HCT116 (cell line): ENCODE data around the gene EPHB2. TPM values are rescaled to one million over a fixed set of nuclear protein-coding genes. Genes with fewer than 3 reads are reported as not detected.

Source experiments
- ATAC-seq: fragments of 200-7000 bp; cut with Tn5 transposase; 2 replicates; pipeline ENCODE4 v1.9.1; 2020; ENCODE audit warnings: mild to moderate bottlenecking, moderate library complexity
- BruUV-seq: library from RNA; stranded (reverse); fragments of 400-500 nt; replicated peaks from 2 replicates; lab custom pipeline; 2021; lab: Mats Ljungman, UMichigan
- CTCF ChIA-PET: fragments of 300-600 bp; sonication (Branson Sonifier 250); formaldehyde crosslinking; loops from one replicate; lab custom pipeline; 2021; ENCODE audit warnings: antibody characterized with exemption; lab: Charles Lee
- POLR2A ChIA-PET: fragments of 300-600, 350-600 bp; sonication (Branson Sonifier 250); formaldehyde crosslinking; loops from one replicate; lab custom pipeline; 2021; ENCODE audit warnings: antibody characterized with exemption; lab: Charles Lee
- RAD21 ChIA-PET, 2 experiments: fragments of 300-600 bp; sonication (Branson Sonifier 250); formaldehyde crosslinking; loops; one replicate each; lab custom pipeline; 2023; ENCODE audit warnings: low total read pairs in 2 of 2; ENCODE audit not compliant: uncharacterized antibody in 2 of 2, unreplicated experiment in 2 of 2, low non-redundant PET in 1 of 2; lab: Charles Lee
- DNase-seq: peaks from one replicate; pipeline ENCODE4 v3.0.0-alpha.2; 2010; ENCODE audit warnings: low read depth, low spot score
- H2AFZ ChIP-seq: fragments of 200-600 bp; shearing (Covaris generic), sonication (generic); 2 replicates; pipeline ENCODE4 v1.6.1; 2017; ENCODE audit warnings: low read depth, mixed run types, mixed read lengths, antibody characterized with exemption, low read length; ENCODE audit not compliant: poor library complexity, severe bottlenecking
- H3K27ac ChIP-seq: 2 replicates; pipeline ENCODE4 v1.5.1; 2012; ENCODE audit warnings: low read depth, low read length
- H3K27me3 ChIP-seq: fragments of 200-600 bp; sonication (generic); 2 replicates; pipeline ENCODE4 v1.6.1; 2016; ENCODE audit warnings: mixed run types, low read length, mixed read lengths; ENCODE audit not compliant: insufficient read depth
- H3K36me3 ChIP-seq, 2 experiments: fragments of 200-500 bp in 1 of 2; fragments of 200-600 bp in 1 of 2; sonication (Bioruptor generic) in 1 of 2; sonication (generic) in 1 of 2; 2 replicates each; pipeline versions ENCODE4 v1.5.1 to v1.6.1; 2014 to 2016; ENCODE audit warnings: low read length in 2 of 2, inconsistent platforms in 1 of 2, mixed read lengths in 1 of 2, mixed run types in 1 of 2; ENCODE audit not compliant: insufficient read depth in 2 of 2, control insufficient read depth in 1 of 2
- H3K4me1 ChIP-seq, 2 experiments: fragments of 200-600 bp in 1 of 2; sonication (generic) in 1 of 2; 2 replicates each; pipeline versions ENCODE4 v1.5.1 to v1.6.1; 2012 to 2017; ENCODE audit warnings: low read length in 2 of 2, inconsistent platforms in 1 of 2, mild to moderate bottlenecking in 1 of 2, mixed read lengths in 1 of 2, mixed run types in 1 of 2, moderate library complexity in 1 of 2; ENCODE audit not compliant: insufficient read depth in 2 of 2, control insufficient read depth in 1 of 2
- H3K4me2 ChIP-seq: fragments of 200-600 bp; sonication (generic); 2 replicates; pipeline ENCODE4 v1.6.1; 2017; ENCODE audit warnings: mixed run types, low read length, mixed read lengths
- H3K4me3 ChIP-seq, 2 experiments: fragments of 200-600 bp in 1 of 2; sonication (generic) in 1 of 2; replicated peaks in 1 of 2; 2 replicates each; pipeline ENCODE4 v1.5.1; 2011 to 2016; ENCODE audit warnings: low read length in 2 of 2, control low read depth in 1 of 2, low read depth in 1 of 2, mild to moderate bottlenecking in 1 of 2, mixed read lengths in 1 of 2, mixed run types in 1 of 2
- H3K79me2 ChIP-seq: fragments of 200-600 bp; sonication (generic); 2 replicates; pipeline ENCODE4 v1.6.1; 2017; ENCODE audit warnings: mild to moderate bottlenecking, mixed run types, low read length, moderate library complexity, mixed read lengths; ENCODE audit not compliant: insufficient read depth
- H3K9ac ChIP-seq: fragments of 200-600 bp; sonication (generic); 2 replicates; pipeline ENCODE4 v1.6.1; 2016; ENCODE audit warnings: low read length, mixed read lengths
- H3K9me2 ChIP-seq: fragments of 200-600 bp; sonication (generic), shearing (Covaris generic); 2 replicates; pipeline ENCODE4 v1.6.1; 2017; ENCODE audit warnings: mixed run types, mild to moderate bottlenecking, moderate library complexity; ENCODE audit not compliant: insufficient read depth
- H3K9me3 ChIP-seq, 2 experiments: fragments of 200-500 bp in 1 of 2; fragments of 200-600 bp in 1 of 2; sonication (Bioruptor generic) in 1 of 2; sonication (generic) in 1 of 2; 2 replicates each; pipeline ENCODE4 v1.6.1; 2014 to 2017; ENCODE audit warnings: low read length in 2 of 2, mixed read lengths in 2 of 2, inconsistent platforms in 1 of 2, low read depth in 1 of 2, mild to moderate bottlenecking in 1 of 2, mixed run types in 1 of 2, moderate library complexity in 1 of 2; ENCODE audit not compliant: control insufficient read depth in 1 of 2, insufficient read depth in 1 of 2
- H4K20me1 ChIP-seq: fragments of 200-600 bp; sonication (generic), shearing (Covaris generic); 2 replicates; pipeline ENCODE4 v1.6.1; 2017; ENCODE audit warnings: mixed run types, mild to moderate bottlenecking, moderate library complexity; ENCODE audit not compliant: insufficient read depth
- EZH2 ChIP-seq: fragments of 200-600 bp; sonication (generic); IDR thresholded peaks from 2 replicates; pipeline ENCODE4 v1.6.1; 2017; ENCODE audit warnings: antibody characterized with exemption, mixed run types
- EZH2phosphoT487 ChIP-seq: fragments of 200-600 bp; IDR thresholded peaks from 2 replicates; pipeline ENCODE4 v1.6.1; 2018; ENCODE audit warnings: antibody characterized with exemption, borderline replicate concordance
- JUND ChIP-seq: IDR thresholded peaks from 2 replicates; pipeline ENCODE4 v1.6.1; 2012
- POLR2AphosphoS5 ChIP-seq: IDR thresholded peaks from 2 replicates; pipeline ENCODE4 v1.6.1; 2011; ENCODE audit warnings: mild to moderate bottlenecking, low read depth, low read length, moderate library complexity
- RAD21 ChIP-seq: IDR thresholded peaks from 2 replicates; pipeline ENCODE4 v1.6.1; 2012; ENCODE audit warnings: low read depth, mild to moderate bottlenecking
- REST ChIP-seq: IDR thresholded peaks from 2 replicates; pipeline ENCODE4 v1.6.1; 2012; ENCODE audit warnings: low read depth
- intact Hi-C: fragments of 100-400 bp; cut with micrococcal nuclease; formaldehyde crosslinking; loops from 2 replicates; pipeline ENCODE4 v1.10.0; 2022
- total RNA-seq: library from RNA; stranded (reverse); gene quantifications from one replicate; pipeline ENCODE4 v1.2.1, GENCODE V29; 2021; ENCODE audit not compliant: unreplicated experiment
- TF ChIP-seq, protein P1 (sequence below), 3 experiments: fragments of 200-600 bp in 1 of 3; sonication (generic) in 1 of 3; IDR thresholded peaks in 2 of 3; conservative IDR thresholded peaks in 1 of 3; 2 replicates each; pipeline ENCODE4 v1.5.1; 2012 to 2017; ENCODE audit warnings: low read depth in 2 of 3, low read length in 2 of 3, antibody characterized with exemption in 1 of 3, borderline replicate concordance in 1 of 3, control low read depth in 1 of 3, mild to moderate bottlenecking in 1 of 3, mixed read lengths in 1 of 3, mixed run types in 1 of 3, moderate library complexity in 1 of 3; ENCODE audit not compliant: insufficient read depth in 1 of 3
- TF ChIP-seq, protein P2 (sequence below): IDR thresholded peaks from 2 replicates; pipeline ENCODE4 v1.6.1; 2011; ENCODE audit warnings: mild to moderate bottlenecking, low read length, moderate library complexity; ENCODE audit not compliant: insufficient replicate concordance; ENCODE audit errors: extremely low read depth
- TF ChIP-seq, protein P3 (sequence below): IDR thresholded peaks from 2 replicates; pipeline ENCODE4 v1.6.1; 2012

The EPHB2 gene
- total RNA-seq, 1 experiment from 2014 or later = 19.5 TPM

DNA sequence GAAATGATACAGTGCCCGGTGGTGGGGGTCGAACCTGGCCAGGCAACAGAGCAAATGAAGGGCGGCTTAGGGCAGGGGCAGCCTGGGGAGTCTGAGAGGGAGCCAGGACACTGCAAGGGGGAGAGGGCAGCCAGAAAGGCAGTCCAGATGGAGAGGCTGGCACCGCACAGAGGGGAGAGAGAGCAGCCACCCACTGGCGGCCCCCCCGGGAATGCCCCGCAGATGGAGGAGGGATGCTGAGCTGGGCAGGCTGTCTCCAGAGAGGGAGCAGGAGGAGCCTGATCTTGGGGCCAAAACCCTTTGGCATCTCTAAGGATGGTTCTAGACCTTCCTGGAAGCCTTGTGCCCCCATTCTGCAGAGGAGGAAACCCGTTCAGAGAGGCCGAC, 149.8 kb downstream of the EPHB2 start:
- DNase-seq (no peak), ATAC-seq (no peak)
- no peaks in the 10 kb centered on the region for H3K36me3 ChIP-seq
- H3K4me3 ChIP-seq = no peak overlapping the region
- peaks cover 6 to 7% of the 10 kb centered on the region in 2 experiments; a peak in 3 of 4 replicates for H3K4me1 ChIP-seq
- ChIA-PET RAD21 (no interaction called here), CTCF (interaction anchor here (2.4 to 2.7 kb wide), 2 partner anchors 157 to 186 kb away, joined by 20 to 83 read pairs; no protein-coding TSS in a partner anchor), POLR2A (no interaction called here)
- H3K4me2 ChIP-seq = no peak overlapping the region
- no peaks in the 10 kb centered on the region for H3K79me2 ChIP-seq
- intact Hi-C loops = no loop called here
- H3K27me3 ChIP-seq = no peaks in the 10 kb centered on the region
- H3K27ac ChIP-seq = no peak overlapping the region
- H3K9me3 ChIP-seq = no peaks in the 10 kb centered on the region
- H4K20me1 ChIP-seq = no peaks in the 10 kb centered on the region
- BruUV-seq = no TSS peak
- H3K9me2 ChIP-seq = no peaks in the 10 kb centered on the region
- no peak overlapping the region for H3K9ac ChIP-seq
- no peak overlapping the region for H2AFZ ChIP-seq
- TF ChIP-seq EZH2phosphoT487 (no peak), RAD21 (no peak), EZH2 (no peak), REST (no peak), JUND (no peak), POLR2AphosphoS5 (no peak)
- TF ChIP-seq, protein P1, sequence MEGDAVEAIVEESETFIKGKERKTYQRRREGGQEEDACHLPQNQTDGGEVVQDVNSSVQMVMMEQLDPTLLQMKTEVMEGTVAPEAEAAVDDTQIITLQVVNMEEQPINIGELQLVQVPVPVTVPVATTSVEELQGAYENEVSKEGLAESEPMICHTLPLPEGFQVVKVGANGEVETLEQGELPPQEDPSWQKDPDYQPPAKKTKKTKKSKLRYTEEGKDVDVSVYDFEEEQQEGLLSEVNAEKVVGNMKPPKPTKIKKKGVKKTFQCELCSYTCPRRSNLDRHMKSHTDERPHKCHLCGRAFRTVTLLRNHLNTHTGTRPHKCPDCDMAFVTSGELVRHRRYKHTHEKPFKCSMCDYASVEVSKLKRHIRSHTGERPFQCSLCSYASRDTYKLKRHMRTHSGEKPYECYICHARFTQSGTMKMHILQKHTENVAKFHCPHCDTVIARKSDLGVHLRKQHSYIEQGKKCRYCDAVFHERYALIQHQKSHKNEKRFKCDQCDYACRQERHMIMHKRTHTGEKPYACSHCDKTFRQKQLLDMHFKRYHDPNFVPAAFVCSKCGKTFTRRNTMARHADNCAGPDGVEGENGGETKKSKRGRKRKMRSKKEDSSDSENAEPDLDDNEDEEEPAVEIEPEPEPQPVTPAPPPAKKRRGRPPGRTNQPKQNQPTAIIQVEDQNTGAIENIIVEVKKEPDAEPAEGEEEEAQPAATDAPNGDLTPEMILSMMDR (IDR thresholded peaks at IDR 0.05 in 2 of 3, conservative IDR thresholded peaks at IDR 0.05 in 1 of 3; ENCODE audit: borderline replicate concordance in 1 of 3, insufficient read depth in 1 of 3, low read depth in 2 of 3, low read length in 2 of 3) = no peak
- TF ChIP-seq, protein P2, sequence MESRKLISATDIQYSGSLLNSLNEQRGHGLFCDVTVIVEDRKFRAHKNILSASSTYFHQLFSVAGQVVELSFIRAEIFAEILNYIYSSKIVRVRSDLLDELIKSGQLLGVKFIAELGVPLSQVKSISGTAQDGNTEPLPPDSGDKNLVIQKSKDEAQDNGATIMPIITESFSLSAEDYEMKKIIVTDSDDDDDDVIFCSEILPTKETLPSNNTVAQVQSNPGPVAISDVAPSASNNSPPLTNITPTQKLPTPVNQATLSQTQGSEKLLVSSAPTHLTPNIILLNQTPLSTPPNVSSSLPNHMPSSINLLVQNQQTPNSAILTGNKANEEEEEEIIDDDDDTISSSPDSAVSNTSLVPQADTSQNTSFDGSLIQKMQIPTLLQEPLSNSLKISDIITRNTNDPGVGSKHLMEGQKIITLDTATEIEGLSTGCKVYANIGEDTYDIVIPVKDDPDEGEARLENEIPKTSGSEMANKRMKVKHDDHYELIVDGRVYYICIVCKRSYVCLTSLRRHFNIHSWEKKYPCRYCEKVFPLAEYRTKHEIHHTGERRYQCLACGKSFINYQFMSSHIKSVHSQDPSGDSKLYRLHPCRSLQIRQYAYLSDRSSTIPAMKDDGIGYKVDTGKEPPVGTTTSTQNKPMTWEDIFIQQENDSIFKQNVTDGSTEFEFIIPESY = no peak
- TF ChIP-seq, protein P3, sequence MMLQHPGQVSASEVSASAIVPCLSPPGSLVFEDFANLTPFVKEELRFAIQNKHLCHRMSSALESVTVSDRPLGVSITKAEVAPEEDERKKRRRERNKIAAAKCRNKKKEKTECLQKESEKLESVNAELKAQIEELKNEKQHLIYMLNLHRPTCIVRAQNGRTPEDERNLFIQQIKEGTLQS = no peak
- TF ChIP-seq, all 23 proteins: peak for 0
